ENCODE measurements around the gene BNIPL. TPM values are rescaled to one million over a fixed set of nuclear protein-coding genes. Genes with fewer than 3 reads are reported as not detected.

BNIPL gene
- total and polyA plus RNA-seq, 2 of the 13 experiments (the other 11 are each of a cell fraction or from before 2014, with no cell fraction given): 0.40 to 1.1 TPM

GRCh38 chr1:151008244-151009205 is 27.9 kb upstream of the BNIPL start, which contains the start of gene PRUNE1 (continued):
- TF ChIP-seq NFYC (CRISPR knock-in tag; IDR thresholded peaks at IDR 0.05): no peak; the same call in 1 of the 2 replicates
- no peak for TF ChIP-seq ZNF451 (CRISPR knock-in tag; IDR thresholded peaks at IDR 0.05)
- no peak for TF ChIP-seq ZNF546 (CRISPR knock-in tag; conservative IDR thresholded peaks at IDR 0.05)
- TF ChIP-seq ZBTB20 (CRISPR knock-in tag; IDR thresholded peaks at IDR 0.05; ENCODE audit: borderline replicate concordance, low read depth): no peak; the same call in 1 of the 2 replicates
- no peak for TF ChIP-seq AFF4 (CRISPR knock-in tag; IDR thresholded peaks at IDR 0.05)
- TF ChIP-seq RBM39 (IDR thresholded peaks at IDR 0.05; ENCODE audit: low read depth, low read length, poor library complexity, severe bottlenecking): peak; percentile 57
- no peak for TF ChIP-seq SNRNP70 (IDR thresholded peaks at IDR 0.05; ENCODE audit: low read depth, low read length)
- TF ChIP-seq ASH2L (IDR thresholded peaks at IDR 0.05; ENCODE audit: insufficient read length, low read depth, low read length): peak; percentile 46
- TF ChIP-seq FOXA1 (IDR thresholded peaks at IDR 0.05): no peak
- TF ChIP-seq FOXA1 (CRISPR knock-in tag; IDR thresholded peaks at IDR 0.05): 0 out of 2 replicates have a peak, but pooled peaks have one; percentile 39
- TF ChIP-seq, protein P1, sequence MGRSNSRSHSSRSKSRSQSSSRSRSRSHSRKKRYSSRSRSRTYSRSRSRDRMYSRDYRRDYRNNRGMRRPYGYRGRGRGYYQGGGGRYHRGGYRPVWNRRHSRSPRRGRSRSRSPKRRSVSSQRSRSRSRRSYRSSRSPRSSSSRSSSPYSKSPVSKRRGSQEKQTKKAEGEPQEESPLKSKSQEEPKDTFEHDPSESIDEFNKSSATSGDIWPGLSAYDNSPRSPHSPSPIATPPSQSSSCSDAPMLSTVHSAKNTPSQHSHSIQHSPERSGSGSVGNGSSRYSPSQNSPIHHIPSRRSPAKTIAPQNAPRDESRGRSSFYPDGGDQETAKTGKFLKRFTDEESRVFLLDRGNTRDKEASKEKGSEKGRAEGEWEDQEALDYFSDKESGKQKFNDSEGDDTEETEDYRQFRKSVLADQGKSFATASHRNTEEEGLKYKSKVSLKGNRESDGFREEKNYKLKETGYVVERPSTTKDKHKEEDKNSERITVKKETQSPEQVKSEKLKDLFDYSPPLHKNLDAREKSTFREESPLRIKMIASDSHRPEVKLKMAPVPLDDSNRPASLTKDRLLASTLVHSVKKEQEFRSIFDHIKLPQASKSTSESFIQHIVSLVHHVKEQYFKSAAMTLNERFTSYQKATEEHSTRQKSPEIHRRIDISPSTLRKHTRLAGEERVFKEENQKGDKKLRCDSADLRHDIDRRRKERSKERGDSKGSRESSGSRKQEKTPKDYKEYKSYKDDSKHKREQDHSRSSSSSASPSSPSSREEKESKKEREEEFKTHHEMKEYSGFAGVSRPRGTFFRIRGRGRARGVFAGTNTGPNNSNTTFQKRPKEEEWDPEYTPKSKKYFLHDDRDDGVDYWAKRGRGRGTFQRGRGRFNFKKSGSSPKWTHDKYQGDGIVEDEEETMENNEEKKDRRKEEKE (IDR thresholded peaks at IDR 0.05): no peak
- peak; percentile 80 for TF ChIP-seq AGO1 (IDR thresholded peaks at IDR 0.05; ENCODE audit: low read depth, low read length, poor library complexity, severe bottlenecking)
- peak; percentile 21; the same call in 1 of the 2 replicates for TF ChIP-seq PITX1 (CRISPR knock-in tag; IDR thresholded peaks at IDR 0.05)
- no peak for TF ChIP-seq ZNF326 (CRISPR knock-in tag; IDR thresholded peaks at IDR 0.05; ENCODE audit: borderline replicate concordance)
- no peak for TF ChIP-seq ZNF160 (CRISPR knock-in tag; IDR thresholded peaks at IDR 0.05)
- TF ChIP-seq SMAD9 (CRISPR knock-in tag; IDR thresholded peaks at IDR 0.05): no peak
- TF ChIP-seq ZNF225 (CRISPR knock-in tag; IDR thresholded peaks at IDR 0.05): peak; percentile 91; the same call in 1 of the 2 replicates
- TF ChIP-seq, protein P2, sequence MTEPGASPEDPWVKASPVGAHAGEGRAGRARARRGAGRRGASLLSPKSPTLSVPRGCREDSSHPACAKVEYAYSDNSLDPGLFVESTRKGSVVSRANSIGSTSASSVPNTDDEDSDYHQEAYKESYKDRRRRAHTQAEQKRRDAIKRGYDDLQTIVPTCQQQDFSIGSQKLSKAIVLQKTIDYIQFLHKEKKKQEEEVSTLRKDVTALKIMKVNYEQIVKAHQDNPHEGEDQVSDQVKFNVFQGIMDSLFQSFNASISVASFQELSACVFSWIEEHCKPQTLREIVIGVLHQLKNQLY (CRISPR knock-in tag; IDR thresholded peaks at IDR 0.05): no peak
- peak; percentile 95 for TF ChIP-seq HNRNPLL (IDR thresholded peaks at IDR 0.05; ENCODE audit: low read depth, low read length, poor library complexity, severe bottlenecking)
- no peak for TF ChIP-seq ZNF850 (CRISPR knock-in tag; conservative IDR thresholded peaks at IDR 0.05)
- TF ChIP-seq ZNF737 (CRISPR knock-in tag; IDR thresholded peaks at IDR 0.05; ENCODE audit: borderline replicate concordance): 0 out of 2 replicates have a peak, but pooled peaks have one; percentile 33
